Activated CD4-positive, alpha-beta T cell treated with anti-CD3 and anti-CD28 coated beads for 4 hours (primary cell): Measurements from ENCODE around the gene FBXO42.

ENCODE experiments used
- DNase-seq, 2 donors: peaks; one replicate each; pipeline ENCODE4 v3.0.0-alpha.2; 2020

Gene FBXO42

GRCh38 chr1:16321176-16321867, 31.0 kb downstream of the FBXO42 start:
- no peak for DNase-seq

- no peak for DNase-seq
Observed at GRCh38 chr1:16318555-16318954, 33.7 kb downstream of the FBXO42 start.

GRCh38 chr1:16315437-16315836, 36.8 kb downstream of the FBXO42 start:
- no peak for DNase-seq

DNA sequence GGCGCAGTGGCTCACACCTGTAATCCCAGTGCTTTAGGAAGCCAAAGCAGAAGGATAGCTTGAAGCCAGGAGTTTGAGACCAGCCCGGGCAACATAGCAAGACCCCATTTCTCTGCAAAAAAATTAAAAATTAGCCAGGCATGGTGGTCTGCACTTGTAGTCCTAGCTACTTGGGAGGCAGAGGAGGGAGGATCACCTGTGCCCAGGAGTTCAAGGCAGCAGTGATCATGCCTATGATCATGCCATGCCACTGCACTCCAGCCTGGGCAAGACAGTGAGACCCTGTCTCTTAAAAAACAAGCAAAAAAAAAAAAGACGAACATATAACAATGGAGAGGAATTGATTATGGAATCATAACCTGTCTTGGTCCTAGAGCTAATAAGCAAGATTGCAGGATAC, 45.1 kb downstream of the FBXO42 start:
- no peak for DNase-seq

DNA sequence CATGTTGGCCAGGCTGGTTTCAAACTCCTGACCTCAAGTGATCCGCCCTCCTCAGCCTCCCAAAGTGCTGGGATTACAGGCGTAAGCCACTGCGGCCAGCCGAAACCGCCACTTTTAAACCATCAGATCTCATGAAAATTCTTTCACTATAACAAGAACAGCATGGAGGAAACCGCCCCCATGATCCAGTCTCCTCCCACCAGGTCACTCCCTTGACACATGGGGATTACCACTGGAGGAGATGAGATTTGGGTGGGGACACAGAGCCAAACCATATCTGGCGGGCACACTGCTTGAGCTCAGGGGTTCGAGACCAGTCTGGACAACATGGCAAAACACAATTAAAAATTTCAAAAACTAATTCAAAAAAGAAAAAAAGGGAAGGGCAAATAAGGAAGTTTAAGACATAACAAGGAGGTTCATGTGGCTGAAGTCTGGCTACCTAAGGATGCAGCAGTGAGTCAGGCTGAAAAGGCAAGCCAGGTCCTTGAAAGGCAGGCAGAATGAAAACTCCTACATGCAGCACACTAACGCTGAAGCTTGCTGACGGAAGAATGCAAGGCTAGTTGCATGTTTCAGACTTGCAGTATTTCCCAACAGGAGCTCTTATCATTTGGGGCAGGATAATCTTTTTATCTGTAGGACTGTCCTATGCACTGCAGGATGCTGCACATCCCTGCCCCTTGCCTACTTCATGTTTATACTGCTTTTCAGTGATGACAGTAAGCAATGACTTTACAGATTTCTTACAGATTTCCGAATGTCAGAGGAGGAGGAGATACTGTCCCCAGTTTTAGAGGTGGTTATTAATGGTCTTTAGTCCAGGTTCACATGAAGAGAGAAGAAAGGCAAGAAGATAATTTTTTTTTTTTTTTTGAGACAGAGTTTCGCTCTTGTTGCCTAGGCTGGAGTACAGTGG, 49.3 kb downstream of the FBXO42 start:
- DNase-seq, result no peak

DNA sequence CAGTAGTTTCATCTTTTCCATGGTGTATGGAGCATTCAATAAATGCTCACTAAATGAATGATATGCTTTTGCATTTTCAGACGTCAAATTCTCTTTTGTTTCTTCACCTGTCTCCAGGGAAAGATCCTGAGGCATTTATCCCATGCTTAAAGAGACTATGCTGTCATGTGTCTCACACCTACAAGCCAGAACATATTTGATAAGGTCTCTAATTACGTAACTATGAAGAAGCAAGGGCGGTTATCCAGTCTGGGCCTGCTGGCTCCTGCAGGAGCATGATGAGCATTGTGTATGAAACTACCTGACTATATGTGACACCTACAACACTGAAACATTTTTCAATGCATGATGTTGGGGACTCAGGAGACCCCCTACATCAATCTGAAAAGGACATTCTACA, 51.8 kb downstream of the FBXO42 start:
- DNase-seq, result no peak

- DNase-seq, result no peak
Observed at GRCh38 chr1:16298653-16299052, 53.6 kb downstream of the FBXO42 start.

- DNase-seq, result no peak
Observed at GRCh38 chr1:16296643-16297042, 55.6 kb downstream of the FBXO42 start.

GRCh38 chr1:16294219-16295212, 57.8 kb downstream of the FBXO42 start:
- no peak for DNase-seq

- DNase-seq, result no peak
Observed at GRCh38 chr1:16293538-16293937, 58.7 kb downstream of the FBXO42 start.

DNA sequence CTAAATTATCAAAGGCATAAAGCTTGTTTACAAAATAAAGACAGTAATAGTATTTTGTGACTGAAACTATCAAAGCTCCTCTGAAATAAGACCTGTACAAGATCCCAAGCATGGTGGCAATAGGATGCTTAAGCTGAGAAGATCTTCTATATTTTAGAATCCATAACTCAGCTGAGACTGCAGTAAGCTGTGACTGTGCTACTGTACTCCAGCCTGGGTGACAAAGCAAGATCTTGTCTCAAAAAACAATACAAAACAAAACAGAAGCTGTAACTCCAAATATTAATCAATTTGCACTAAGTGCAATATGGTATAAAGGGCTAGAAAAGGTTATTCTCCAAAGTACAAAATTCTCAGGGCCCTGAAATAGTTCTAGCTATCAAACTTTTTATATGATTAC, 59.5 kb downstream of the FBXO42 start:
- no peak for DNase-seq

GRCh38 chr1:16289959-16290358, 62.3 kb downstream of the FBXO42 start:
- DNase-seq, result no peak

DNA sequence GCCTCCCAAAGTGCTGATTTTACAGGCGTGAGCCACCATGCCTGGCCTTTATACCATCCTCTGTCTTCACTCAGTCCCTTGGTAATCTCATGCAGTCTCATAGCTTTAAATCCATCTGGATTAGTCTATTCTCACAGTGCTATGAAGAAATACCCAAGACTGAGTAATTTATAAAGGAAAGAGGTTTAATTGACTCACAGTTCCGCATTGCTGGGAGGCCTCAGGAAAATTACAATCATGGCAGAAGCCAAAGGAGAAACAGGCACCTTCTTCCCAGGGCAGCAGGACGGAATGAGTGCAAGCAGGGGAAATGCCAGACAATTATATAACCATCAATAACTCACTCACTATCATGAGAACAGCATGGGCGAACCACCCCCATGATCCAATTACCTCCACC, 66.2 kb downstream of the FBXO42 start:
- no peak for DNase-seq

DNA sequence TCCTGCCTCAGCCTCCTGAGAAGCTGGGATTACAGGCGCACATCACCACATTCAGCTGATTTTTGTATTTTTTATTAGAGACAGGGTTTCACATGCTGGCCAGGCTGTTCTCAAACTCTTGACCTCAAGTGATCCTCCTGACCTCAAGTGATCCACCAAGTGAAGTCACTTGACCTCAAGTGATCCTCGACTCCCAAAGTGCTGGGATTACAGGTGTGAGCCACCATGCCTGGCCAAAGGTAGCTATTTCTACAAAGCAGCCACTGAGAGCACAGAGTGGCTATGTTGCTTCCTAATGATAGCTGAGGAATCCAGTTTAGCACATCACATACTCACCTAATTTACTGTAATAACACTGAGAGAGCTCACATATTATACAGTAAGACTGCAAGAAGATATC, 70.5 kb downstream of the FBXO42 start:
- no peak for DNase-seq

GRCh38 chr1:16279186-16279585, 73.1 kb downstream of the FBXO42 start:
- DNase-seq, result no peak

GRCh38 chr1:16276302-16277030, 75.8 kb downstream of the FBXO42 start:
- DNase-seq, result no peak

DNA sequence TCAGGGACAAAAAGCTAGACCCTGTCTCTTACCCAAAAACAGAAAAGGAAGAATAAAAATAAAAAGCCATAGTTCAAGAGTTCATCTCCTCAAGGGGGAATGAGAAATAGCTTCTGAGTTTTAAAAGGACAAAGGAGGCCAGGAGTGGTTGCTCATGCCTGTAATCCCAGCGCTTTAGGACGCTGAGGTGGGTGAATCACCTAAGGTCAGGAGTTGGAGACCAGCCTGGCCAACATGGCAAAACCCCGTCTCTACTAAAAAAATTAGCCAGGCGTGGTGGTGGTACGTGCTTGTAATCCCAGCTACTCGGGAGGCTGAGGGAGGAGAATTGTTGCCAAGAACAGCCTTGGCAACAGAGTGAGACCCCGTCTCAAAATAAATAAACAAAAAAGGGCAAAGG, 76.7 kb downstream of the FBXO42 start:
- DNase-seq, result no peak

- DNase-seq, result no peak
Observed at GRCh38 chr1:16267690-16268180, 84.5 kb downstream of the FBXO42 start.

- DNase-seq, result no peak
Observed at GRCh38 chr1:16266411-16267118, 85.7 kb downstream of the FBXO42 start.

DNA sequence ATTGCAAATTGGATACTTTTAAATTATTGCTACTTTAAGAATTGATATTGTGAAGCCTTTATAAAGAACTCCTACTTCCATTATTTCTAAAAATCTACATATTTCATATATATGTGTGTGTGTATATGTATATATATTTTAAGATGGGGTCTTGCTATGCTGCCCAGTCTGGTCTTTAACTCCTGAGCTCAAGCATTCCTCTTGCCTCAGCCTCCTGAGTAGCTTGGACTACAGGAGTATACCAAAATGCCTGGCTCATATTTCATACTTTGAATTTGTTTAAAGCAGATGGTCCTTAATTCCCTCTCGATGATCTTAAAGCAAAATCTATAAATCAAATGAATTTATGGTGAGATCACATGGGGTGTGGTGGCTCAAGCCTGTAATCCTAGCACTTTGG, 90.2 kb downstream of the FBXO42 start:
- no peak for DNase-seq

- DNase-seq, result no peak
Observed at GRCh38 chr1:16260814-16261213, 91.5 kb downstream of the FBXO42 start.
